Measurements from ENCODE around the gene BRS3. TPM values are rescaled to one million over a fixed set of nuclear protein-coding genes. Genes with fewer than 3 reads are reported as not detected.

BRS3 gene
- total RNA-seq, 2 donors from 2014 or later = not detected

DNA sequence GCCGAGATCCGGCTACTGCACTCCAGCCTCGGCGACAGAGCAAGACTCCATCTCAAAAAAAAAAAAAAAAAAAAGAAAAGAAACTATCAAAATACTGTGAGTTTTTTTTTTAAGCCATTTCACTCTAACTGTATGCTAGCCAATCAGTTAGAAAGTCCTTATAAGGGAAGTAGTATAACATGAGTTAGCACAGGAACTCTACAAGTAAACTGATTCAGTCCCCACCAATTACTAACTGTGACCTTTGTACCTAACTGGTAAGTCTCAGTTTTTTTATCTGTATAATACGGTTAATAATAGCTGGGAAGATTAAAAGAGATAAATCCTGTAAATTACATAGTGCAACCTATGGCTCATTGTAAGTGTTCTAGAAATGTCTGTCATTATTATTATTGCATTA is 35.1 kb upstream of the BRS3 start:
- Histone ChIP-seq H3K4me3 (ENCODE audit: low read length) (no peak overlapping the region), H3K36me3 (ENCODE audit: control insufficient read depth, insufficient read depth, low read length) (no peaks in the 10 kb centered on the region), H3K4me1 (ENCODE audit: control insufficient read depth, insufficient read depth, low read length) (no peaks in the 10 kb centered on the region), H3K27ac (ENCODE audit: low read depth, low read length) (no peak overlapping the region), H3K27me3 (ENCODE audit: control insufficient read depth, insufficient read depth, low read length, poor library complexity, severe bottlenecking) (no peaks in the 10 kb centered on the region), H3K9ac (ENCODE audit: extremely low read depth, low read length, poor library complexity, severe bottlenecking) (no peak overlapping the region), H3K9me3 (ENCODE audit: control insufficient read depth, low read length) (no peaks in the 10 kb centered on the region)
- H3K27ac Mint-ChIP-seq = no peak overlapping the region
- H3K4me3 Mint-ChIP-seq = no peak overlapping the region
- H3K9me3 Mint-ChIP-seq = peaks cover 25% of the 10 kb centered on the region
- DNase-seq = no peak
- no peaks in the 10 kb centered on the region for H3K27me3 Mint-ChIP-seq (ENCODE audit: insufficient read depth)
- H3K36me3 Mint-ChIP-seq (ENCODE audit: low read depth) = no peaks in the 10 kb centered on the region
- no peak for TF ChIP-seq CTCF (conservative IDR thresholded peaks at IDR 0.05)
- 100% methylated on average over 3 of the region's 5 CpGs; no CpG with 5 or more reads in 1 of the 2 experiments for WGBS, 2 experiments (ENCODE audit: insufficient coverage in 1 of 2, insufficient read length in 1 of 2)
- H3K4me1 Mint-ChIP-seq = peaks cover 8% of the 10 kb centered on the region

DNA sequence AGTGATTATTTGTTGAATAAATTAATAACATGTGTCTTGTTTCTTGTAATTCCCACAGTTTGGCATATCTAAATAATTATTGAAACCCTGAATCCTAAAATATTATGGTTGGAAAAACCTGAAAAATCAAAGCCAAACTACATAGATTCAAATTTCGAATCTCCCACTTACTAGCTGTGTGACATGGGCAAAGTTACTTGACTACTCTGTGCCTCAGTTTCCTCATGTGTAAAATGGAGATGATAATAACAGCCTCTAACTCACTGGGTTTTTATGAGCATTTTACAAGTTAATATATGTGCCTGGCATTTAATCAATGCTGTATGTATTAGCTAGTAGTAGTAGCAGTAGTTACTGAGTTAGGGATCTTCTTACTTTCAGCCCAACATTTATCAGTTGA is 34.6 kb upstream of the BRS3 start:
- Histone ChIP-seq H3K4me1 (ENCODE audit: control insufficient read depth, insufficient read depth, low read length) (no peaks in the 10 kb centered on the region), H3K27me3 (ENCODE audit: control insufficient read depth, insufficient read depth, low read length, poor library complexity, severe bottlenecking) (no peaks in the 10 kb centered on the region), H3K9ac (ENCODE audit: extremely low read depth, low read length, poor library complexity, severe bottlenecking) (no peak overlapping the region), H3K9me3 (ENCODE audit: control insufficient read depth, low read length) (no peaks in the 10 kb centered on the region), H3K27ac (ENCODE audit: low read depth, low read length) (no peak overlapping the region), H3K36me3 (ENCODE audit: control insufficient read depth, insufficient read depth, low read length) (no peaks in the 10 kb centered on the region), H3K4me3 (ENCODE audit: low read length) (no peak overlapping the region)
- peaks cover 25% of the 10 kb centered on the region for H3K9me3 Mint-ChIP-seq
- DNase-seq = no peak
- 100% methylated on average over 1 of the region's 1 CpG; no CpG with 5 or more reads in 1 of the 2 experiments for WGBS, 2 experiments (ENCODE audit: insufficient coverage in 1 of 2, insufficient read length in 1 of 2)
- TF ChIP-seq CTCF (conservative IDR thresholded peaks at IDR 0.05) = no peak
- no peak overlapping the region for H3K27ac Mint-ChIP-seq
- no peaks in the 10 kb centered on the region for H3K36me3 Mint-ChIP-seq (ENCODE audit: low read depth)
- peaks cover 8% of the 10 kb centered on the region for H3K4me1 Mint-ChIP-seq
- no peaks in the 10 kb centered on the region for H3K27me3 Mint-ChIP-seq (ENCODE audit: insufficient read depth)
- no peak overlapping the region for H3K4me3 Mint-ChIP-seq

DNA sequence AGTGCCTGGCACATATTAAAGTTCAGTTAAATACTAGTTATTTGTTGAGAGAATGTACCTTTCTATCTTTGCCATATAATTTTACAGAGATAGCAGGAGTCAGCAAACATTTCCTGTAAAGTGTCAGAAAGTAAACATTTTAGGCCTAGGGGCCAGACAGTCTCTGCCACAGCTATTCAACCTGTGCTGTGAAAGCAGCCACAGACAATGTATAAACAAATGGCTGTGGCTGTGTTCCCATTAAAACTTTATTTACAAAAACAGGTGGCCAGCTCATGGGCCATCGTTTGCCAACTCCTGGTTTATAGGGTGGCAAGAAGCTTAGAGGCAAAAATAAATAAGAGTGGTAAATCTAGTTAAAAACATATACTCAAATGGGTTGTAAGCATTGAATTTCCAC is 34.0 kb upstream of the BRS3 start:
- H3K4me3 Mint-ChIP-seq = no peak overlapping the region

More for the DNA sequence above, 34.0 kb upstream of the BRS3 start:
- H3K4me1 Mint-ChIP-seq = peaks cover 8% of the 10 kb centered on the region
- no peak overlapping the region for H3K4me3 ChIP-seq (ENCODE audit: low read length)
- no peak overlapping the region for H3K9ac ChIP-seq (ENCODE audit: extremely low read depth, low read length, poor library complexity, severe bottlenecking)
- H3K27ac ChIP-seq (ENCODE audit: low read depth, low read length) = no peak overlapping the region
- no CpG with 5 or more reads among the region's 1 CpG for WGBS, 2 experiments (ENCODE audit: insufficient coverage in 1 of 2, insufficient read length in 1 of 2)
- no peaks in the 10 kb centered on the region for H3K4me1 ChIP-seq (ENCODE audit: control insufficient read depth, insufficient read depth, low read length)
- H3K27me3 ChIP-seq (ENCODE audit: control insufficient read depth, insufficient read depth, low read length, poor library complexity, severe bottlenecking) = no peaks in the 10 kb centered on the region
- H3K9me3 ChIP-seq (ENCODE audit: control insufficient read depth, low read length) = no peaks in the 10 kb centered on the region
- peaks cover 29% of the 10 kb centered on the region for H3K9me3 Mint-ChIP-seq
- no peaks in the 10 kb centered on the region for H3K27me3 Mint-ChIP-seq (ENCODE audit: insufficient read depth)
- no peak for DNase-seq
- no peak for TF ChIP-seq CTCF (conservative IDR thresholded peaks at IDR 0.05)
- H3K36me3 Mint-ChIP-seq (ENCODE audit: low read depth) = no peaks in the 10 kb centered on the region
- H3K27ac Mint-ChIP-seq = no peak overlapping the region
- H3K36me3 ChIP-seq (ENCODE audit: control insufficient read depth, insufficient read depth, low read length) = no peaks in the 10 kb centered on the region
